GM19193 (cell line): ENCODE measurements around the gene FGD3.

Experiments
- POLR2A ChIP-seq: IDR thresholded peaks from 4 replicates; pipeline ENCODE4 v1.6.1; 2011; ENCODE audit not compliant: insufficient read depth, insufficient read length; ENCODE audit errors: extremely low read depth

The FGD3 gene

DNA sequence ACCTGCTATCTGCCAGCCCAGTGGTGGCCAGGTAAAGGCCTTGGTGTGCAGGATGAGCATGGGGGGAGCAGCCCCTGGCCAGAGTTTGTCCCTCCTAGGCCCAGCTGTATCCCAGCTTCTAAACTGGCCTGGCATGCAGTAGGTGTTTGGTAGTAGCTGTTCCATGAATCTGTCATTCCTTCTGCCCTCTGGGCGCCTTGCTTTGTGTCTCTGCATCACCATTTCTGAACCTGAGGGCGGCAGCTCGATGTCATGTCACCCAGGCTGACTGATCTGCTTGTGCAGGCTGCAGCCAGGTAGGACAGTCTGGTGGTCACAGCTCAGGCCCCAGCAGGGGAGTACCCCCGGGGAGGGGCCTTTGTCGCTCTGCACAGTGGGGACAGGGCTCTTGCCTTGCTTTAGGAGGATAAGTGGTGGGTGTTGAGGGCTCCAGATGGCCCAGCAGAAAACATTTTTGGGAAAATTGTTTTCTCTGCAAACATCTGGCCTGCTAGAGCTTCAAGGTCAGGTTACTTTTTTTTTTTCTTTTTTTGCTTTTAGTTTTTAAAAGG lies 106.5 kb downstream of the FGD3 start:
- TF ChIP-seq POLR2A: no peak

DNA sequence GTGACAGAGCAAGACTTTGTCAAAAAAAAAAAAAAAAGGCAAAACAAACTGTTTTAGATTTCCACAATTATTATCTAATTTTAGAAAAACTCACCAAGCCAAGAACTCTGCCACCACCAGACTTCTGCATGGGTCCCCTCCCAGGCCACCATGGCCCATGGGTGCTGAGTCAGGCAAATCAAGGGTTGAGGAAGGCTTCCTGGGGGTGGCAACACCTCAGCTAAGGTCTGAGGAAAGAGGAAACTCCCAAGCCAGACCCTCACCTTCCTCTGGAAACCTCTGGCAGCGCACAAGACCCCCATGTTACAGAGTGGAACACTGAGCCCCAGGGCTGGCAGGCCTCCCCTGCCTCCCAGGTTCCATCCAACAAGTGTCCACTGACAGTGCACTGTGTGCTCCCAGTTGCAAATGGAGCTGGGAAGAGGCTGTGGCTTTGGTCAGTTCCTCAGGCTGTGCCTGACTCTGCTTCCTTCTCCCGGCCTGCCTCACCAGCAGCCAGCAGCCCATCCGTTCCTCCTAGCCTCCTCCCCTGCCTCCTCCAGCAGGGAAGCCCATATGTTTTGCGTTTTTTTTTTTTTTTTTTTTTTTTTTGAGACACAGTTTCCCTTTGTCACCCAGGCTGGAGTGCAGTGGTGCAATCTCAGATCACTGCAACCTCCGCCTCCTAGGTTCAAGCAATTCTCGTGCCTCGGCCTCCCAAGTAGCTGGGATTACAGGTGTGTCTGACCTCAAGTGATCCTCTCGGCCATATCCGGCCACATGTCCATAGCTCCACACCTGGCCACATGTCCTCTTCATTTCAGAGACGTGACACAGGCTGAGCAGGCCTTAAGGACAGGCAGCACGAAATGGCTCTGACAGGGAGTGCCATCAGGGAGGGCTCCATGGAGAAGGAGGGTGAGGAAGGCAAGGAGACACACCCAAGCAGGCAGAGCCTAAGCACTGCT lies 107.7 kb downstream of the FGD3 start:
- TF ChIP-seq POLR2A: no peak

DNA sequence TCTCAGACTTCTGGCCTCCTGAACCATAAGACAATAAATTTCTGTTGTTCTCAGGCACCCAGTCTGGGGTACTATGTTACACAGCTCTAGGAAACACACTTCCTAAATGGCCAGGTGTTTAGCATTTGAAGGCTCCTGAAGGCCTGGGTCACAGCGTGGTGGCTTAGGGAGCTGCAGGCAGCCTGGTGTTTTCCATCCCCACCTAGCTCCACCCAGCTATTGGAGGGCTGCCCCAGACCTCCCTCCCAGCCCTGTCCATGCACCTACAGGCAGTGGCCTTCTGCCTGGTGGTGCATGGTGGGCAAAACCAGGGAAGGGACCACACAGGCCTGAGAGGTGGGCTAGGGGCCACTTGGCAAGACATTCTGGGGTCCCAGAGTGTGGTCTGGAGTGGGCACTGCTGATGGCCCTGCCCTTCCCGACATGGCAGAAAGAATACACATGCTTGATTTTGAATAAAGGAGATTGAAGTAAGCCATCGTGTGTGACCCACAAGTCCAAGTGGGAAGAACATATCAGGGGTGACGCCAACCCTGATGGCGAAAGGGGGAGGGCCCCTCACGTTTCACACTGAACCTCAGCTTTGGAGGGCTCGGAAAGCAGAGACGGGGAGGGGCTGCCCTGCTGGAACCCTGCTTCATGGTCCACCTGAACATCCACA lies 109.8 kb downstream of the FGD3 start:
- no peak for TF ChIP-seq POLR2A

DNA sequence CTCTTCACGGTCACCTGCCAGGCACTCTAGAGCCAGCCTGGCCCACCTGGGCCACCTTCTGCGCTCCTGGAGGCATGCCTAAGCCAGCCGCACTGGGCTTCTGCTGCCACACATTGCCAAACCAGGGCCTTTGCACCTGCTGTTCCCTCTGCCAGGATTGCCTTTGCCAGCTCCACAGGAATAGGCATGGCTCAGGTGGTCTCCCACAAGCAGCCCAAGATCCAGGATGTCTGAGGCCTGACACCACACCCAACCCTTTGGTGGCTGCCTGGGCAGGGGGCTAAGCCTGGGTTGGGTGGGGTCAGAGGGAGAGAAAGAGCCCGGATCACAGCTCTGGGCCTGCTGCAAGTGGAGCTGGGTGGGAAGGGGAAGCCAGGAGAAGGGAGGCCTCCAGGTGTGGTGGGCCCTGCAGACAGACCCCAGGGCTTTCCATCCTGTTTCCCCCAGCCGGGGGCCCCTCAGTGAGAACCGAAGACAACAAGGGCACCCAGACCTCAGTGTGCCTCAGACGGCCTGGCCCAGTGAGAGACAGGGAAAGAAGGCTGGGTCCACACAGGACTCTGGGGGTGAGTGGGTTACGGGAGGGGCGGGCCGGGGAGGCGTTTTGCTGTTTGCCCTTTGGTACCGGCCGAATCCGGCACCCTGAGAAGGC lies 110.5 kb downstream of the FGD3 start:
- TF ChIP-seq POLR2A: no peak

DNA sequence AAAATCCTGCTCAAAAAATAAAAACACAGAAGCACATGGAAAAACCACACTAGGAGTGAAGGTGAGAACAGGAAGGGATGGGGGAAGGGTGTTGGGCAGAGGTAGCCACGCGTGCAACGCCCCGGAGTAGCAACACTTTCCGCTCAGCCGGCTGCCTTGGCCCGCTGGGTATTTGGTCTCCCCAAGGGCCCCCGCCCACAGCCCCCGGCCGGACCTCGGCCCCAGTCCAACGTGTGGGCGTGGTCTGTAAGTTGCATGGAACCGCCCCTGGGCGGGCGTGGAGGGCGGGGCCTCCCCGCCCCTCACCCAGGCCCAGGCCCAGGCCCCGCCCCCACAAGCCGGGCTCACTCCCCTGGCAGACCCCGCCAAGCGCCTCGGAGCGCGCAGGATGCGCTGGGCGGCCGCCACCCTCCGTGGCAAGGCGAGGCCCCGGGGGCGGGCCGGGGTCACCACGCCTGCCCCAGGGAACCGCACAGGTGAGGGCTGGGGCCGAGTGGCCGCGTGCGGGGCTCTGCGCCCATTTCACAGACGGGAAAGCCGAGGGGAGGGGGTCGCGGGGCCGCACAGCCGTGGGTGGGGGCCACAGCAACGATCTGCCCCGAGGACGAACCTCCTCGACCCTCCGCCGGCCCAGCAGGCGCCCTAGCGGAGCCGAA lies 111.2 kb downstream of the FGD3 start, which contains the start of gene SUSD3:
Gene SUSD3, plus strand, starts transcription at position 347 of the 656 bp plus-strand sequence. Its CDS starts 42 bp downstream, at position 389.
- TF ChIP-seq POLR2A: peak; percentile 68

DNA sequence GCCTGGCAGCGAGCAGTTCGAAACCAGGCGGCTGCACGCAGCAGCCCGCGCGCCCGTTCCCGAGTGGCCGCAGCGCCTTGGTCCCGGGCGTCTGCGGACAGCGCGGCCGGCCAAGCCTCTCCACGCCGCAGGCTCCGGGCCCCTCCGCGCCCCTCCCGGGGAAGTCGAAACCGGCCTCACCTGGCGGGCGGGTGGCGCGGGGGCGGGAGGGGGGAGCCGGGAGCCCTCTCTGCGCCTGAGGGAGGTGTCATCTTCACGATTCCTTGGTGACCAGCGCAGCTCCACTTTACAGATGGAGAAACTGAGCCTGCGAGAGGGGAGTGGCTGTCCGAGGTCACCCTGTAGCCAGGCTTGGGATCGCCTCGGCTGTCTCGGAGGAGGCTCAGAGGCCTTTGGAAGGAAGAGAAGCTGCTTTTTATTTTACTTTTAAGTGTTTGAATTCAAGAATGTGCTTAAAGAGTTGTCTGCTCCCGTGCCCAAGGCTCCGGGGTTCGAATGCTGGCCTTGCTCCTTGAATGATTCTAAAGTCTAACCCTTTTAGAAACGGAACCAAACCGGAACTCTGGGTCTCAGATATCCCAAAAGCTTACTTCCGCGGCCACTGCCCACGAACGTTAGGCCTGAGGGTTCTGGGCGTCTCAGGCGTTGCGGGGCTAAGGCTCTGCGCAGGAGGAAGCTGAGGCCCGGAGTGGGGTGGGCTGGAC lies 111.8 kb downstream of the FGD3 start:
- peak; percentile 17 for TF ChIP-seq POLR2A

DNA sequence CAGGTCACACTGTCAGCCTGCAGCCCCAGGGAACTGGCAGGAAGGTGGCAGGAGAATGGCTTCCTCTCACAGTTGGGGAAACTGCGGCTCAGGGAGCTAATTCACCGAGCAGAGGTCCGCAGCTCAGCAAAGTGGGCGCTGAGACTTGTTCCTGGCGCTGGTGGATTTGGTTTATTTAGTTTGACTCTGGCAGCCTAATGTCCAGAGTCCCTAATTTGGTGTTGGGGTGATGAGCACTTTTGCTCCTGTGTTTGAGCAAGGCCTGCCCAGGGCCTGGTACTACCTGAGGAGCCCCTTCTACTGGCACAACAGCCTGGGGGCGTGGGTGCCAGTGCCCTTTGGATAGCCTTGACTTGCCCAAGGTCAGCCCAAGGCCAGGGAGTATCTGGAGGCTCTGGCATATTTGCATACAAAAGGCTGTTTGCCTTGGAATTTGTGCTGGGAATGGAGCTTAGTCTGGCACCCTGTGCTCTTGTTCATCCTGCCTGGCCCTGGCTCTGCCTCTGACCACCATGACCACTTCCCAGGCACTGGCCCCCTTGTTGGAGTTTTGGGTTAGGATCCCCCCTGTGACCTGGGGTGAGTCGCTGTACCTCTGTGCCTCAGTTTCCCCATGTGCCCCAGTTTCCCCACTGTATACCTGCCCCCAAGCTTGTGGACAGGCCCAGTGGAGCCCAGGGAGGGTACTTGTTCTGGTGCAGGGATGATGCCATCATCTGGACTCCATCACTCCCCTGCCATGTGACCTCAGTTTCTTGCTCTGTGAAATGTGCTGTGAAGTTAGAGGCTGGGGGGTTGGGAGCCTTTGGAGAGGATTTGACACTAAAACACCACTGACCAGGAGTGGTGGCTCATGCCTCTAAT lies 112.6 kb downstream of the FGD3 start:
- no peak for TF ChIP-seq POLR2A

DNA sequence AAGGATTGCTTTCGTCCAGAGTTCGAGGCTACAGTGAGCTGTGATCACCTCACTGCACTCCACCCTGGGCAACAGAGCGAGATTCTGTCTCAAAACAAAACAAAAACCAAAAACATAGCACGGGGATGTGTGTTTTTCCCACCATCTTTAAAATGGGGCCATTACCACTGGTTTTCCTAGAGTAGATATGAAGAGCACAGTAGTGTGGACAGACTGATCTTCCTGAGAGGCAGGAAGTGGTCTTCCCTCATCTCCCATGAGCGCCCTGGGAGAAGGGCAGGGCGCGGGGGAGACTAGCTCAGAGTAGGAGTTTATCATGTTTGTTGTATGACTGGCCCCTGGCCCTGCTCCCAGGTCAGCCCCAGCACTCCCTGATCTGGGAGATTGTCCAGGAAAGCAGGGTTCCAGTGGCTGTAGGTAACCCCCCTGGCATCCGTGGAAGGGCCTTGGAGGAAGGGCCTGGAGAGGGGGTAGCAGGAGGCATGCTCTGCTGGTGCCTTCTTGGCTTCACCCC lies 113.5 kb downstream of the FGD3 start:
- no peak for TF ChIP-seq POLR2A

DNA sequence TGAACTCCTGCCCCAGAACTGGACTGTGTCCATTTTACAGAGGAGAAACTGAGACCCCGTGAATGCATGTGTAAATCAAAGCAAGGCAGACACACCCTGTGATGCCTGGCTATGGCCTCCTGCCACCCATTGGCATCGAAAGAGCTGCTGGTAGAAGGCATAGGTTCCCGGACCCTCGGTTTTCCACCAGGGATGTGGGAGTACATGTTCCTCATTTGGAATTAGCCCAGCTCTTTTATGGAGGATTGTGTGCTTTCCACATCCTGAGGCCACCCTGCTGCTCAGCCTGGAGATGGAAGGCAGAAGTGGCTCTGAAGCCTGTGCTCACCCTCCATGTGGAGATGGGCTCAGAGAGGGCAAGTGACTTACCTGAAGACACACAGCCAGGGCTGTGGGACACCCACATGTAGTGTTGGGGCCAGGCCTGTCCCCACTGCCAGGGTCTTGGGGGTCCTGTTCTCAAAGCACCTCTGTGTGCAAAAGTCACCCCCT lies 114.0 kb downstream of the FGD3 start:
- TF ChIP-seq POLR2A: no peak

DNA sequence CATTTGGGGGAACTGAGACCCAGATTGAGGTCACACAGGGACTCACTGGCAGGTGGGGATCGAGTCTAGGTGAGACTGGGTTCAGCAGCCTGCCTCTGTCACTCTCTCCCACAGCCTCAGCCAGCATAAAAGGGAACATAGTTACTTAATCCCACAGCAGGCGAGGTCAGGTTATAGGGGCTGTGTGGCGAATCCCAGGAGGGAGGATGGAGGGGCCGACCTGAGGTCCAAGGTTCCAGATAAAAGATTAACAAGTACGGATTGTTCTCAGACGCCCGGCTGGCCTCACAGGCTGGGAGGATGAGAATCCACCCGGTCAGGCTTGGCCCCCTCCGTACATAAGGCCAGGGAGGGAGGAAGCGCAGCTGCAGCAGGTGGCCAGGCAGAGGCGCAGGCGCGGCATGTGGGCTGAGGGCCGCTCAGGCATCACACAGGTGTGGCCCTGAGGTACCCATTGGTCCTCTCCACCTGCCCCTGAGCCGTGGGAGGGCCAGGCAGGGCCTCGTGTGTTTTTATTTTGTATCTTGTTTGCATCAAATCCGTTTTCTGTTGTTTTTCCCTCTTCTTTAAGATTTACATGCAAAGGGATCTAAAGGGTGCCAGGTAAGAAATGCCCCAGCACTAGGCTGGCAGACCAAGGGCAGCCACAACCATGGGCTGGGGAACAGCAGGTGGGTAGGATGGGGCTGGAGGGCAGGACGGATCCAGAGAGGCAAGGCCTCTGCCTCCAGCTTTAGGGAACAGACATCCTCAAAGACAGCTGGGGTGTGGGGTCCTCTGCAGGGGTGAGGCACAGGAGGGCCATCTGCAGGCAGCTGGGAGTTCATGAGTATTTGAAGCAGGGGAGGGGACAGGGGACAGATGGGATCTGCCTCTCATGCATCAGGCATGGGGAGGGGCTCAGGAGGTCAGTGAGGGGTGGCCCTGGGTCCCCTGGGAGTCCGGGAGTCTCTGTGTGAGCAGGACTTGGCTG lies 114.8 kb downstream of the FGD3 start:
- TF ChIP-seq POLR2A: no peak

DNA sequence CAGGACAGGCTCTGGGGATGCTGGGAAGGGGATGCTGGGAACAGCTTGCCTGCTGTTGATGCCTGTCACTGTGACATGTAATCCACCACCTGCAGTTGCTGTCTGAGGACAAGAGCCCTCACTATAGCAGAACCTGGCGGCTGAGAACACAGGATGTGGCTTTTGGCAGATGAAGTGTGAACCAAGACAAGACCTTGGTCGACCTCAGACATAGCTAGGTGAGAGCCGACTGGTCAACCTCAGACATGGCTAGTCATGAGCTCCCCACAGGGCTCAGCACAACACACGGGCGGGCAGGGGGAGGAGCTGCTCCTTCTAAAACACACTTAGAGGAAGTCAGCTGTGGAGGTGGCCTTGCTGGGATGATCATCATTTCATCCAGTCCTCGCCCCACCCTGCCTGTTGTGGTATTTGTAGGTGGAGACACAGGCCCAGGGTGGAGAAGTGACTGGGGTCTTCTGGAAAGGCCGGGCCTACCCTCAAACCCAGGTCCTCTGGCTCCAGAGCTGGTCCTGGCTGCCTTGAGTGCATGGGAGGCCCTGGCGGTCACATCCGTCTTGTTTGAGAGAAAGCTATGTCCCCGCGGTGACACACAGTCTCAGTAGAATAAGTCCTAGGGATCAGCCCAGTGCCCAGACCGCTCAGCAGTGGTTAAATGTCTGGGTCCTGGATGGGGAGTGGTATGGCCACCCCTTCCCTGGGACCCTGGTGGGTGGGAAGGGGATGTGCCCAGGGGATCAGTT lies 117.2 kb downstream of the FGD3 start:
- peak; percentile 41 for TF ChIP-seq POLR2A

DNA sequence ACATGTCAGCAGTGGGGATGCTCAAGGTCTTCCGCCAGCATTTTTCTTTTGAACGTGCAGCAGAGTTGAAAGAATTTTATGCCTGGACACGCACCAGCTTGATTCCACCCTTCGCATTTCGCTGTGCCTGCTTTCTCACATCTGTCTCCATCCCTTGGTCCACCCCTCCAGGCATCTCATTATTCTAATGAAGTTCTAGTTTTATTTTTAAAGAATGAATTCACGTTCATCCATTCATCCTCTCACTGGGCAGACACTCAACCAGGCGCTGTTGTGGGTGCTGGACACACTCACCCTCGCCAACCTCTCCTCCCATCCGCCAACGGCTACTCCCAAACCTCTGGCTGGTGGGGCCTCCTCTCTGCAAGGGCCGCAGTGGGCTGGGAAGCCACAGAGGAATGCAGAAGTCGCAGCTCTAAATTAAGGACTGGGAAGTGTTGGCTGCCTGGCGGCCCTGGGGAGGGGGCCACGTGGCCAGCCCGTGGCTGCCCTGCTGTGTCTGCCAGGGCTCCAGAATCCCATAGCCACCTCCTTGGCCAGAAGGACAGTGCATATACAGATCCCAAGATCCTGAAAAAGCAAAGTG lies 117.9 kb downstream of the FGD3 start:
- no peak for TF ChIP-seq POLR2A
